Ishikawa (cell line): ENCODE results near the gene KLHDC7A.

Experiments
- CEBPB ChIP-seq: IDR thresholded peaks from 2 replicates; pipeline ENCODE4 v1.6.1; 2012
- CREB1 ChIP-seq: IDR thresholded peaks from 2 replicates; pipeline ENCODE4 v1.6.1; 2012; ENCODE audit warnings: low read depth
- EGR1 ChIP-seq: IDR thresholded peaks from 2 replicates; pipeline ENCODE4 v1.6.1; 2012
- EP300 ChIP-seq: IDR thresholded peaks from 2 replicates; pipeline ENCODE4 v1.6.1; 2012; ENCODE audit warnings: borderline replicate concordance
- FOXM1 ChIP-seq: IDR thresholded peaks from 2 replicates; pipeline ENCODE4 v1.6.1; 2012; ENCODE audit warnings: low read depth, borderline replicate concordance
- NFIC ChIP-seq: IDR thresholded peaks from 2 replicates; pipeline ENCODE4 v1.6.1; 2012
- RAD21 ChIP-seq: IDR thresholded peaks from 2 replicates; pipeline ENCODE4 v1.6.1; 2012; ENCODE audit warnings: low read depth
- REST ChIP-seq: IDR thresholded peaks from 2 replicates; pipeline ENCODE4 v1.6.1; 2012; ENCODE audit warnings: low read depth, mild to moderate bottlenecking
- TAF1 ChIP-seq: IDR thresholded peaks from 2 replicates; pipeline ENCODE4 v1.6.1; 2012; ENCODE audit warnings: low read depth, mild to moderate bottlenecking
- TCF12 ChIP-seq: IDR thresholded peaks from 2 replicates; pipeline ENCODE4 v1.6.1; 2012; ENCODE audit warnings: low read depth
- TEAD4 ChIP-seq: IDR thresholded peaks from 2 replicates; pipeline ENCODE4 v1.6.1; 2012
- USF1 ChIP-seq: IDR thresholded peaks from 2 replicates; pipeline ENCODE4 v1.6.1; 2012
- YY1 ChIP-seq: IDR thresholded peaks from 2 replicates; pipeline ENCODE4 v1.6.1; 2012; ENCODE audit warnings: low read depth
- ZBTB7A ChIP-seq: IDR thresholded peaks from 2 replicates; pipeline ENCODE4 v1.6.1; 2012; ENCODE audit warnings: low read depth
- TF ChIP-seq, protein P1 (sequence below): IDR thresholded peaks from 2 replicates; pipeline ENCODE4 v1.6.1; 2012

KLHDC7A gene

DNA sequence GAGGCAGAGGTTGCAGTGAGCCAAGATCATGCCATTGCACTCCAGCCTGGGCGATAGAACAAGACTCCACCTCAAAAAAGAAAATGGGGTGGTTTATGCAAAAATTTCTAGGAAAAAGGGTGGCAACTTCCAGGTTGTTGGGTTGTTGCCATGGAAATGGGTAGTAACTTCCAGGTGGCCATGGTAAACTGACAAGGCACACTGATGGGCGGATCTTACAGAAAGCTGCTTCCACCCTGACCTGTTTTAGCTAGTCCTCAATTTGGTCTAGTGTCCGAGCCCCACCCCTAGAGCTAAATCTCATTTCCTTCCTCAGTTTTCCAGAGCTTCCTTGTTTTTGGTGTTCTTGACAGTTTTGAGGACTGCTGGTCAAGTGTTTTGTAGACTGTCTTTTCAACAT lies 13.6 kb downstream of the KLHDC7A start:
- TF ChIP-seq EP300 (no peak), NFIC (no peak), TCF12 (no peak)

GRCh38 chr1:18495635-18496034 lies 14.9 kb downstream of the KLHDC7A start:
- TF ChIP-seq TCF12 (no peak), ZBTB7A (no peak), CEBPB (no peak), CREB1 (no peak), EGR1 (no peak), RAD21 (no peak), NFIC (no peak), USF1 (no peak), YY1 (no peak), TAF1 (no peak), EP300 (no peak), FOXM1 (no peak), TEAD4 (no peak), REST (no peak)
- TF ChIP-seq, protein P1, sequence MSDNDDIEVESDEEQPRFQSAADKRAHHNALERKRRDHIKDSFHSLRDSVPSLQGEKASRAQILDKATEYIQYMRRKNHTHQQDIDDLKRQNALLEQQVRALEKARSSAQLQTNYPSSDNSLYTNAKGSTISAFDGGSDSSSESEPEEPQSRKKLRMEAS: no peak

- TF ChIP-seq TCF12 (no peak), CEBPB (no peak)
Measured at GRCh38 chr1:18496056-18496455, 15.3 kb downstream of the KLHDC7A start.

- TF ChIP-seq TCF12 (no peak), YY1 (no peak), NFIC (no peak), TAF1 (no peak), EP300 (no peak), TEAD4 (no peak), REST (no peak), FOXM1 (no peak)
- TF ChIP-seq, protein P1: no peak
Measured at GRCh38 chr1:18496497-18497235, 15.9 kb downstream of the KLHDC7A start.

DNA sequence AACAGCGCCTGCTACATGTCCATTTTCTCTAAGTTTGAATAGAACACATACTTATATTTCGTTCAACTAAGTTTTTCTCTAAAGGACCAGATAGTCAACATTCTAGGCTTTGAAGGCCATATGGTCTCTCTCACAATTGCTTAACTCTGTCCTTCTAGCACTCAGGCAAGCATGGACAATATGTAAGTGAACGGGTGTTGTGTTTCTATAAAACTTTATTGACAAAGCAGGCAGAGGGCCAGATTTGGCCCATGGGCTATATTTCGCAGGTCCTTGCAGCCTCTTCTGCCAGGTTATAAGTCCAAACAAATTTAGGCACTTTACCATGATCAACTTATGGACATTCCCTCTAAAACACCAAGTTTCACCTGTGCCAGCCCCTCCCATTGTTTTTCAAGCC lies 21.1 kb downstream of the KLHDC7A start:
- TF ChIP-seq NFIC (no peak), FOXM1 (no peak), ZBTB7A (no peak), EP300 (no peak), EGR1 (no peak), RAD21 (no peak), USF1 (no peak), TAF1 (no peak)

DNA sequence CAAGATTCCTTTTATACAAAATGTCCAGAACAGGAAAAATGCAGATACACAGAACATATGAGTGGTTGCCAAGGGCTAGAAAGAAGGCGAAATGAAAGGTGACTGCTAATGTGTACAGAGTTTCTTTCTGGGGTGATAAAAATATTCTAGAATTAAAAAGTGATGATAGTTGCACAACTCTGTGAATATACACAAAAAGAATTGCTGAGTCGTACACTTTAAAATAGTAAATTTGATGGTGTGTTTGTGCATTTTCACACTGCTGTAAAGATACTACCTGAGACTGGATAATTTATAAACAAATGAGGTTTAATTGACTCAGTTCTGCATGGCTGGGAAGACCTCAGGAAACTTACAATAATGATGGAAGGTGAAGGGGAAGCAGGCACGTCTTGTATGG lies 23.9 kb downstream of the KLHDC7A start:
- TF ChIP-seq USF1 (no peak), CEBPB (no peak), TAF1 (no peak), TCF12 (no peak), EP300 (no peak), RAD21 (no peak), EGR1 (no peak), ZBTB7A (no peak)
- TF ChIP-seq, protein P1: no peak
